DND-41 (cell line): ENCODE data around the gene ERC2.

Source experiments
- EZH2 ChIP-seq: IDR thresholded peaks from 3 replicates; pipeline ENCODE4 v1.6.1; 2012; ENCODE audit warnings: borderline replicate concordance, low read depth, mild to moderate bottlenecking, moderate library complexity, low read length, inconsistent platforms; ENCODE audit not compliant: severe bottlenecking
- TF ChIP-seq, protein P1 (sequence below): IDR thresholded peaks from 2 replicates; pipeline ENCODE4 v1.5.1; 2012; ENCODE audit warnings: borderline replicate concordance, low read length, moderate library complexity, mild to moderate bottlenecking; ENCODE audit not compliant: poor library complexity, severe bottlenecking; ENCODE audit errors: extremely low read depth

DNA sequence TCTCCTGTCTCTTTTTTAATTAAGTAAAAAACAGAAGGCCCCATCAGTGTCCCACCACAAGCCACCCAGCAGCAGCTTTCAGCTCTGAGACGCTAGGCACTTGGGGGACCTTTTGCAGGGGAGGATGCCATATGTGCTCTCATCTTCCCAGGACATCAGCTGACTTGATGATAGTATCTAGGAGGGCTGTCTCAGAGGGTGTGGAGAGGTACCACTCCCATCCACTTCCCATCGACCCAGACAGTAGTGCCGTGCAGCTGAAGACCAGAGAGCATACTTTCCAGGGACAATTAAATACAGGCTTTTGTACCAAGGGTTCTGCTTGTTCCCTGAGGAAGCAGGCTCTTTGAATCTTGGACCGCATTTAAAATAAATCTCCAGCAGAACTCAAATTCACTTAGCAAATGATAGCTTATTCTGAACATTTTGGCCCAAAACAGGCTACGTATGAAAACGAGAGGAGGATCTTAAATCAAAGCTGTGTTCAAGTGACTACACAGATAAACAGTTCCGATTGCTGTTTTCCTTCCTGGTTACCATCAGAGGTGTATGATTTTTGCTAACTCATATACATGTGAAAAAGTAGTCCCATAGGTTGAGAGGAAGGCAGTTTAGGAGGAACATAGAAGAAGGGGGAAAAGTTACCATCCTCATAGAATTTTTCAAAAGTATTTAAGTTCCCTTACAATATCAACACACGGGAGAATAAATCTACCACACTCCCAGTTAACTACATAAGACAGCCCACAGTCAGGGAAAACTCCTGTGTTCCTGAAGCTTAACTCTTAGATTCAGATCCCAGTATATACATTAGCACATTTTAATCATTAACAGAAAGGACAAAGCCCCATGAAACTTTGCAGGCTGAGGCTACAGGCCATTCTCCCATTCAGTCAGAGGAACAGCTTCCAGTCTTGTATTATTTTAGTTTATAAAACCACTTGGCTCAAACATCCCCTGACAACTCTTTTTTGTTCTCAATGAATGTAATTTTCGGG is 990.7 kb downstream of the ERC2 start:
- TF ChIP-seq EZH2 = no peak
- TF ChIP-seq, protein P1, sequence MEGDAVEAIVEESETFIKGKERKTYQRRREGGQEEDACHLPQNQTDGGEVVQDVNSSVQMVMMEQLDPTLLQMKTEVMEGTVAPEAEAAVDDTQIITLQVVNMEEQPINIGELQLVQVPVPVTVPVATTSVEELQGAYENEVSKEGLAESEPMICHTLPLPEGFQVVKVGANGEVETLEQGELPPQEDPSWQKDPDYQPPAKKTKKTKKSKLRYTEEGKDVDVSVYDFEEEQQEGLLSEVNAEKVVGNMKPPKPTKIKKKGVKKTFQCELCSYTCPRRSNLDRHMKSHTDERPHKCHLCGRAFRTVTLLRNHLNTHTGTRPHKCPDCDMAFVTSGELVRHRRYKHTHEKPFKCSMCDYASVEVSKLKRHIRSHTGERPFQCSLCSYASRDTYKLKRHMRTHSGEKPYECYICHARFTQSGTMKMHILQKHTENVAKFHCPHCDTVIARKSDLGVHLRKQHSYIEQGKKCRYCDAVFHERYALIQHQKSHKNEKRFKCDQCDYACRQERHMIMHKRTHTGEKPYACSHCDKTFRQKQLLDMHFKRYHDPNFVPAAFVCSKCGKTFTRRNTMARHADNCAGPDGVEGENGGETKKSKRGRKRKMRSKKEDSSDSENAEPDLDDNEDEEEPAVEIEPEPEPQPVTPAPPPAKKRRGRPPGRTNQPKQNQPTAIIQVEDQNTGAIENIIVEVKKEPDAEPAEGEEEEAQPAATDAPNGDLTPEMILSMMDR = no peak
